AG04449 (cell line): ENCODE data around the gene GAB2.

Experiments used
- CTCF ChIA-PET: fragments of 350-600 bp; formaldehyde crosslinking; extraction: SDS; loops from one replicate; lab custom pipeline; 2021; ENCODE audit warnings: antibody characterized with exemption; lab: Yijun Ruan, JAX
- POLR2A ChIA-PET: fragments of 400-600, 350-600 bp; formaldehyde crosslinking; extraction: SDS; loops from one replicate; lab custom pipeline; 2020; ENCODE audit warnings: antibody characterized with exemption, inconsistent platforms; lab: Yijun Ruan, JAX
- DNase-seq: peaks from one replicate; pipeline ENCODE4 v3.0.0-alpha.2; 2010; ENCODE audit warnings: low read depth, low spot score
- H3K4me3 ChIP-seq: 2 replicates; pipeline ENCODE4 v1.5.1; 2011; ENCODE audit warnings: low read depth, mild to moderate bottlenecking, control low read depth, low read length
- CTCF ChIP-seq: IDR thresholded peaks from one replicate; pipeline ENCODE4 v1.5.1; 2011; ENCODE audit warnings: mild to moderate bottlenecking, moderate library complexity, low read length, control low read depth, inconsistent platforms; ENCODE audit not compliant: insufficient read depth; ENCODE audit errors: missing control alignments

The GAB2 gene

GRCh38 chr11:78349624-78350023, 68.0 kb downstream of the GAB2 start:
- ChIA-PET POLR2A (no interaction called here), CTCF (interaction anchor here (1.8 kb wide), 1 partner anchor 10 kb away, joined by 3 read pairs; no protein-coding TSS in a partner anchor)
- no peak overlapping the region for H3K4me3 ChIP-seq
- no peak for DNase-seq
- TF ChIP-seq CTCF = no peak

- no peak for DNase-seq
- ChIA-PET CTCF (no interaction called here), POLR2A (no interaction called here)
- no peak for TF ChIP-seq CTCF
- no peak overlapping the region for H3K4me3 ChIP-seq
Measured at GRCh38 chr11:78349114-78349513, 68.5 kb downstream of the GAB2 start.

GRCh38 chr11:78347956-78348355, 69.7 kb downstream of the GAB2 start:
- H3K4me3 ChIP-seq = no peak overlapping the region
- POLR2A ChIA-PET = no interaction called here
- DNase-seq = no peak
- no peak for TF ChIP-seq CTCF
- CTCF ChIA-PET = no interaction called here

GRCh38 chr11:78346799-78347198, 70.8 kb downstream of the GAB2 start:
- POLR2A ChIA-PET = no interaction called here
- no peak for DNase-seq
- H3K4me3 ChIP-seq = no peak overlapping the region
- TF ChIP-seq CTCF = no peak
- CTCF ChIA-PET = interaction anchor here (1.5 kb wide), 1 partner anchor 218 kb away, joined by 4 read pairs; no protein-coding TSS in a partner anchor

GRCh38 chr11:78345450-78345849, 72.2 kb downstream of the GAB2 start:
- POLR2A ChIA-PET = no interaction called here
- no peak for TF ChIP-seq CTCF
- H3K4me3 ChIP-seq = no peak overlapping the region
- CTCF ChIA-PET = no interaction called here
- no peak for DNase-seq

- TF ChIP-seq CTCF = no peak
- no peak overlapping the region for H3K4me3 ChIP-seq
- no peak for DNase-seq
- CTCF ChIA-PET = no interaction called here
- POLR2A ChIA-PET = no interaction called here
Measured at GRCh38 chr11:78344676-78345075, 72.9 kb downstream of the GAB2 start.
